Stimulated activated CD4-positive, alpha-beta T cell treated with anti-CD3 and anti-CD28 coated beads, TNF-alpha, amount 100 ng/mL, for 24 hours (primary cell): ENCODE results near the gene RARRES1.
A peak's percentile ranks its signal among the peaks of the same experiment; 100 is the strongest.
"Not testable (repeated sequence)": the region's sequence is repeated elsewhere in the genome, so short reads cannot be mapped to it uniquely, and the experiment has no call there.

Source experiments
- DNase-seq, 3 experiments: peaks; one replicate each; pipeline ENCODE4 v3.0.0-alpha.2; 2020; ENCODE audit warnings: low read depth in 3 of 3

The RARRES1 gene

DNA sequence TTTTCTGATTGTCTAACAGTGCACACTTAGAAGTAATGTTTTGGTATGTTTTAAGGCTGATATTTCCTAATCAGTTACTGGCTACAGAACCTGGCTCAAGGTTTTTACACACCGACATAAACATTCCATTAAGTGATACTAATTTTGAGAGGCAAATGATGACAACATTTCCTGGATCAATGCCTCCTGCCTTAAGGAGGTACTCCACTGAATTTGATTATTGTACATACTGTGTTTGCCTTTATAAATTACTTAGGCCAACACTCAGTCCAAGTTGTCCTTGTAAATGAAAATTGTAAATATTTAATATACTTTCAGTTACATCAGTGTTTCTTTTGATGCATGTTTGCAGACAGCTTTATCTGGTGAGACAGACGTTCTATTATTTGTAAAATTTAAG lies 35.6 kb downstream of the RARRES1 start:
- no peak for DNase-seq

DNA sequence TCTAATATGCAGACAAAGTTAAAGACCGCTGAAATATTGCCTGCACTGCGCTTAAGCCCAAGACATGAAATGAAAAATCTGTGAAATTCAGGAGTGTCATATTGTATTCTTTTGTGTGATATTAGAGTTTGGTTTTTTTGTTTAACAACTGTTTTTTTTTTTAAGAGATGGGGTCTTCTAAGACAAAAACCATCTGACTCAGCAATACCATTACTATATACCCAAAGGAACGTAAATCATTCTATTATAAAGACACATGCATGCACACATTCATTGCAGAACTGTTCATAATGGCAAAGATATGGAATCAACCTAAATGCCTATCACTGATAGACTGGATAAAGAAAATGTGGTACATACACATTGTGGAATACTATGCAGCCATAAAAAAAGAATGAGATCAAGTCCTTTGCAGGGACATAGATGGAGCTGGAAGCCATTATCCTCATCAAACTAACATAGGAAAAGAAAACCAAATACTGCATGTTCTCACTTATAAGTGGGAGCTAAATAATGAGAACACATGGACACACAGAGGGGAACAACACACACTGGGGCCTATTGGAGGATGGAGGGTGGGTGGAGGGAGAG lies 38.3 kb downstream of the RARRES1 start:
- DNase-seq, result not testable (repeated sequence)

GRCh38 chr3:158685159-158685558 lies 47.1 kb downstream of the RARRES1 start:
- DNase-seq, result no peak

DNA sequence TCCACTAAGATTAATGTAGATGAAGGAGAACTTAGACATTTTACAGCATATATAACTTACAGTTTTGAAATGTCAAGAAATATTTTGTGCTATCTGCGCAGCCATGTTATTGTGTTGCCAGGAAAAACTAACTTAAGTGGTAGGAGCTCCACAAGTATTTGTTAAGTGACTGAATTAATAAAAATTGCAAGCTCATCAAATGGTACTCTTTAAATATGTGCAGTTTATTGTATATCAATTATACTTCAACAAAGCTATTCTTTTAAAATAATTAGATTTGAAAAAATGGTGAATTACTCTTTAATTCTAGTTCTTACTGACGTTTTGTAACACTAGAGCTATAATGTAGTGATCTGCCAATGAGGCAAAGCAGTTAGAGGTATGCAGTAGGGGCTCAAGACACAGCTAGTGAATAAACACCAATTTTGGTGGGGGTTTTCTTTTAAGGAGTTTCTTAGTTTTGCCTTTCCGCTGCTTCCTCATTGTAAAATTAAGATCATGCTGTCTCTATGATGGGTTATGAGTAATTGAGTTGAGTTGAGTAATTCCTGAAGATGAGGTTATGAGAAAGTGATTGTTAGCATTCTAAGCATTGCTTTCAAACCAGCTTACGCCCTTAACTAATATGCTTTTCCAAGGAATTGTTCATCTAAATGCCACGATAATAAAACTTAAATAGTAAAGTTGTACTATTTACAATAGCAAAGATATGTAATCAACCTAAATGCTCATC lies 48.9 kb downstream of the RARRES1 start:
- no peak for DNase-seq

DNA sequence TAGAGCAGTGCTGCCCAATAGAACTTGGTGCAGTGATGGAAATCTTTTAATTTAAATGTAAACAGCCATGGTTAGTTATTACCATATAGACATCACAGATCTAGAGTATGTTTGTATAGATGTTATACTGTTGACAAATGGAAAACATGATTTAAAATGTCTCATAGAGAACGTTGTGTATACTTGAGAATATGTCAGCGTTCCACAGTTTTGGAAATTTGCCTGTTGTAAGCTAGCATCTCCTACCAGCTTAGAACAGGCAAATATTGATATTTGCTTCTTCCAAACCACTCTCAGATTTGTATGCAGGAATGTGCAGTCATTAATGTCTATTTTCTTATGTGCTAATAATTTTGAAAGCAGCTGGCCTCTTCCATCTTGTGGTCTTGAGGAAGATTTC lies 51.4 kb downstream of the RARRES1 start:
- no peak for DNase-seq

DNA sequence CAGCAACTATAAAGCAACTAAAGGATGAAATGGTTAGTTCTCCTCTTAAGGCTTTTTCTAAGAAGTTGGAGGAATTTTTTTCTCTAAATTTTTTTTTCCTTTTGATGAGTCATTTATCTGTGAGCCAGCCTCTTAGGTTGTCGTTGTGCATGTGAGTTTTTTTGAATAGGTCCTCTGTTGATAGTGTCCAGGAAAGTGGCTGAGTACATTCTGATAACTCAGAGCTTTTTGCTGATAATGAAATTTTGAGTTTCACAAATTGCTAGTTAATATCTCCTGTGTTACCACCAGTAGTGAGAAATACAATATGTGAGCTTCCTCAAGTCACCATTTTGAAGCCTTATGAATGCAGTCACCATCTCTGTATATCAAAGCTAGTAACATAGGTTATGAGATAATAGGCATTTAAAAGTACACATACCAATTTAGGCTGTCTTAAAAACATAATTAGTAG lies 52.7 kb downstream of the RARRES1 start:
- no peak for DNase-seq

GRCh38 chr3:158678687-158679086 lies 53.6 kb downstream of the RARRES1 start:
- DNase-seq, result no peak

- peak; percentile 45 to 80 (median 49) for DNase-seq
Observed at GRCh38 chr3:158672215-158673176, 59.8 kb downstream of the RARRES1 start, which contains the start of gene LXN. LXN (minus strand) TSS chr3:158672648; CDS start chr3:158672478, 170 bp downstream.

DNA sequence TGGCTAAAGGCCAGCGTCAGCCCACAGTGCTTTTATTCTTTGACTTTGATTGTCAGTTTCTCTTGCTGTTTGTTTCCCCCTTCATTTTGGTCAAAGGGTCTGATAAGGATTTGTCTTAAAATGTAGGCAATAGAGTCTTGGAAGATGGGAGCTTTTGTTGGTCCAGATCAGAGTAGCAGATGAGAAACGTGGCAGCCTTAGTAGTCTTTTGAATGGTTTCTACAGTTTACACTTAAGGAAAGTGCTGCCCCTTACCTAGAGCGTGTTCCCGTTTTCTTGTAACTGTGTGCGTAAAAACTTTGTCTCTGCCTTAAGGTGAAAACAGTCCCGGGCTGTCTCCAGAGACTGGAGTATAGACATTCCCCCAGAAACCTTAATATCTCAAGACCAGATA lies 60.4 kb downstream of the RARRES1 start:
- no peak for DNase-seq

DNA sequence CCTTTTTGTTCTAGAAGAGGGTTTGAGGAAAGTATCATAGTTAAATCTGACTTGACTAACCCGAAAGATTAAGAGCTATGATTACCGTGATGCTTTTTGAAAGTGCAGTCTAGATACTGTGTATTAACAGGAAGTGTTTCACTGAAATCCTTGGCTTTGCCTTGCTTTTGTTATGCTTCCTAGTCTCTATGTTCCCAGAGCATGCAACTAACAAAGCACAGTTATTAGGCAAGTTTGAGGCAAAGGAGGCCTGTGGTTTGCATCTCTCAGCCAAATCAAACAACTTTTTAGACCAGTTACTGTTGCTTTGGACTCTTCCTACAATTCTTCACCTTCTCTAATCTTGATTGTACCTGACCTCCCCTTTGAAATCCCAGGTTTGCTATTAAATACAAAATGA lies 63.8 kb downstream of the RARRES1 start:
- DNase-seq, result no peak

DNA sequence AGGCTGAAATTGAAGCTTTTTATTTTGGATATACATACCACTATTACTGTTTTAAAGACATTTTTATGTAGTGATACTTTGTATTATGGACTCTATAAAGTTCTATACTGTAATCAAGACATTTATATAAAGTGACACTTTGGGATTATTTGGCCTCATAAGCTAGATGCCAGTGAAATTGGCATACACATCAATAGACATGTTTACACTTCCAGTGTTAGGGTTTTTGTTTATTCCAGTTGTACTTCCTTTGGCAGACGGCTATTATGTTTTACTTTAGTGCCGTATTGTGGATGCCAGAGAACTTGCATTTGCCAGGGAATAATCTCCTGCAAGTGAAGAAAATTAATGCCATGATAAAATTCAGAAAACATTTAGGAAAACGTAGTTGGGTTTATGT lies 65.8 kb downstream of the RARRES1 start:
- no peak for DNase-seq

GRCh38 chr3:158663832-158664231 lies 68.4 kb downstream of the RARRES1 start:
- no peak for DNase-seq

- no peak for DNase-seq
Observed at GRCh38 chr3:158663246-158663645, 69.0 kb downstream of the RARRES1 start.

DNA sequence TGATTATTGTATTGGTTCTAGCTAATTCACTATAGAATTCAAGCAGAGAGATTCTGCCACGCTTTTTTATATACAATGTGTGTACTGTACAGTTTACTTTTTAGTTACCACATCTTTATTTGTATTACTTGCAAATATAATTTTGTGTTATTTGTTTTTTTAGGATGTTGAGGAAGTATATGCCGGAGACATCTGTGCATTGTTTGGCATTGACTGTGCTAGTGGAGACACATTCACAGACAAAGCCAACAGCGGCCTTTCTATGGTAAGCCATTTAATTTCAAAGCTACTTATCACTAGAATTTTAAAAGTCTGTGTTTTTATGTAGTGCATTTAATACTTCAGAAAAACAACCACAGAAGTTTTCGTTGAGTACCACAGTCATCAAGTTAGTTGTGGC lies 71.5 kb downstream of the RARRES1 start:
- no peak for DNase-seq

- peak; percentile 23 to 28 (median 25) for DNase-seq
Observed at GRCh38 chr3:158659454-158660237, 72.6 kb downstream of the RARRES1 start.

- no peak for DNase-seq
Observed at GRCh38 chr3:158658889-158659288, 73.4 kb downstream of the RARRES1 start.

DNA sequence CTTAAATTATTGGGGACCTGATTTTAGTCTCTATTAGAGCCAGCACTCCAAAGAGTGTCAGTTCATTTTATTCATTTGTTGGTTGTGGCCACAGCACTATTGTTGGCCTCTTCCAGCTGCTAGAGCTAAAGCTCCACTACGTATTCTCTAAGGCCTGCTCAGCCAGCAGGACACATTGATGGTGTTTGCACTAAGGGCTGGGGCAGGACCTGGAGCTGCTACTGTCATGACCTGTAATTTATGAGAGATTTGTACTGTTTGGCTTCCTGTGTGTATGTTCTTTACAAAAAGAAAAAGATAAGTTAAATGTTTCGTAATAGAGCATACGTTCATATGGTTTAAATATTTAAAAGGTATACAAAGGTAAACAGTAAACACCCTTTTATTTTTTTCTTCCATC lies 79.8 kb downstream of the RARRES1 start:
- DNase-seq, result no peak

DNA sequence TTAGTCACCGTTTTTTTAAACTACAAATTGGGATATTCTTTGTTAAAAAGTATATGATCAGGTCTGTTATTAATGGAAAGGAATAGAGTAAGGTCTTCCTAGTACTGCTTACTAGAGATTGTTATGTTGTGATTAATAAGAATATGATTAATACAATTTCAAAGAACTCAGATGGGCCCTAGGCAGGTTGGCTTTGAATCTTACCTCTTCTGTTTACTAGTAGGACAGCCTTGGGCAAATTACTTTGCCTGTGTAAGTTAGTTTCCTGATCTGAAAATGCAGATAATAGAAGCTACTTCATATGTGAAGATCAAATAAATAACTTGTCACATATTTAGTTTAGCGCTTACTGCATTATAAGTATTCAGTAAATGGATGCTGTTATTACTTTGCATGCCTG lies 81.1 kb downstream of the RARRES1 start:
- no peak for DNase-seq

DNA sequence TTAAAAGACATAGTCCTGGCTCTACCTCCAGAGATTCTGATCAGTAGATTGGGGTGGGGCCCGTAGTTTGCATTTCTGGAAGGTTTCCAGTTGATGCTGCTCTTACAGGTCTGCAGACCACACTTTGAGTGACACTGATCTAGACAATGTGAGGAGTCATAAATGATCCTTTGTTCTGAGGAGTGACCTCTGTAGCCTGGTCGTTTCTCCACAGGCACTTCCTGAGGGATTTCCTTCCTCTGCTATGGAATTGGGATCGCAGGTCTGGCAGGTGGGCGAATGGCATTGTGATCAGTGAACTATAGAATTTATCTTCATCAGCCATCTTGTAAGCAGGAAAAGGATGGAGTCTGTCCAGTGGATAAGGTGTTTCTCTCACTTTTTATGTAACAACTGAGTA lies 82.5 kb downstream of the RARRES1 start:
- no peak for DNase-seq
